PC-3 (cell line): ENCODE results near the gene TC2N.

Source experiments
- EZH2 ChIP-seq: fragments of 300-600 bp; sonication (generic); IDR thresholded peaks from one replicate; pipeline ENCODE4 v1.6.1; 2017; ENCODE audit warnings: antibody characterized with exemption, mild to moderate bottlenecking, low read length; ENCODE audit not compliant: unreplicated experiment
- TF ChIP-seq, protein P1 (sequence below): fragments of 300-600 bp; sonication (generic); conservative IDR thresholded peaks from 2 replicates; pipeline ENCODE4 v1.5.1; 2017; ENCODE audit warnings: antibody characterized with exemption, low read depth, mild to moderate bottlenecking, low read length

DNA sequence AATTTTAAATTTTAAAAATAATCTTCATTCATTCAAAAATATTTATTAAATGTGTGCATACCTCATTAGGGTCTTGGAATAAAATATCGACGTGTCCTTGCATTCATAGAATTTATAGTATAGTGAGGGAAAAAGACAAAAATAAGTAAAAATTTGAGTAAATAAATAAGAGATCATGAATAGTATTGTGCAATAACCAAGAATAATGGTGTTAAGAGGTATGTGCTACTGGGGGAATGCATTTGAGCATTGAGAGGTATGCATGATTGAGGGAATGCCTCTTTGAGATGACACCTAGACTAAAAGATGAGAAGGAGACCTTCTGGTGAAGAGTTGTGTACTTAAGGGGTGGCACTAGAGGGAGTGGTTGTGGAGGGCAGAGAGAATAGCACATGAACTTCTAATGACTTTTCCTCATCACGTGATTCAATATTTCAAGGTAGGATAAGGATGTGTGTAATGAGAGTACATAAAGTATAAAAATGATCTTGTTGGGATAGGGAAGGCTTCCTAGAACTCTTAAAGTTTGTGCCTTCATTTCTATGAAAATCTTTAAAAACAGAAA is 116.6 kb downstream of the TC2N start:
- TF ChIP-seq, protein P1, sequence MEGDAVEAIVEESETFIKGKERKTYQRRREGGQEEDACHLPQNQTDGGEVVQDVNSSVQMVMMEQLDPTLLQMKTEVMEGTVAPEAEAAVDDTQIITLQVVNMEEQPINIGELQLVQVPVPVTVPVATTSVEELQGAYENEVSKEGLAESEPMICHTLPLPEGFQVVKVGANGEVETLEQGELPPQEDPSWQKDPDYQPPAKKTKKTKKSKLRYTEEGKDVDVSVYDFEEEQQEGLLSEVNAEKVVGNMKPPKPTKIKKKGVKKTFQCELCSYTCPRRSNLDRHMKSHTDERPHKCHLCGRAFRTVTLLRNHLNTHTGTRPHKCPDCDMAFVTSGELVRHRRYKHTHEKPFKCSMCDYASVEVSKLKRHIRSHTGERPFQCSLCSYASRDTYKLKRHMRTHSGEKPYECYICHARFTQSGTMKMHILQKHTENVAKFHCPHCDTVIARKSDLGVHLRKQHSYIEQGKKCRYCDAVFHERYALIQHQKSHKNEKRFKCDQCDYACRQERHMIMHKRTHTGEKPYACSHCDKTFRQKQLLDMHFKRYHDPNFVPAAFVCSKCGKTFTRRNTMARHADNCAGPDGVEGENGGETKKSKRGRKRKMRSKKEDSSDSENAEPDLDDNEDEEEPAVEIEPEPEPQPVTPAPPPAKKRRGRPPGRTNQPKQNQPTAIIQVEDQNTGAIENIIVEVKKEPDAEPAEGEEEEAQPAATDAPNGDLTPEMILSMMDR: no peak
- no peak for TF ChIP-seq EZH2
